Caco-2 (cell line): ENCODE measurements around the gene RHOU. TPM values are rescaled to one million over a fixed set of nuclear protein-coding genes. Genes with fewer than 3 reads are reported as not detected.
"Not testable (repeated sequence)": the region's sequence is repeated elsewhere in the genome, so short reads cannot be mapped to it uniquely, and the experiment has no call there.

ENCODE experiments used
- BruUV-seq: library from RNA; stranded (reverse); fragments of 400-500 nt; replicated peaks from 2 replicates; lab custom pipeline; 2021; lab: Mats Ljungman, UMichigan
- CTCF ChIA-PET: fragments of 300-600 bp; sonication (Branson Sonifier 250); formaldehyde crosslinking; loops from one replicate; lab custom pipeline; 2022; ENCODE audit warnings: antibody characterized with exemption; lab: Charles Lee
- POLR2A ChIA-PET: fragments of 300-600 bp; sonication (Branson Sonifier 250); formaldehyde crosslinking; loops from one replicate; lab custom pipeline; 2022; ENCODE audit warnings: antibody characterized with exemption; lab: Charles Lee
- DNase-seq, 2 experiments: peaks; one replicate each; pipeline versions ENCODE4 v3.0.0 to v3.0.0-alpha.2; 2020 to 2022
- H3K27me3 ChIP-seq: replicated peaks from 2 replicates; pipeline ENCODE4 v1.6.0; 2011; ENCODE audit warnings: low read length; ENCODE audit not compliant: control insufficient read depth, insufficient read depth
- H3K36me3 ChIP-seq: 2 replicates; pipeline ENCODE4 v1.5.1; 2011; ENCODE audit warnings: low read length; ENCODE audit not compliant: control insufficient read depth, insufficient read depth
- H3K4me1 ChIP-seq: fragments of 250-450 bp; sonication (Bioruptor Pico); 2 replicates; pipeline ENCODE4 v1.5.1; 2020; ENCODE audit warnings: mild to moderate bottlenecking
- H3K4me3 ChIP-seq: 2 replicates; pipeline ENCODE4 v1.5.1; 2011; ENCODE audit warnings: low read depth, mild to moderate bottlenecking, control low read depth, low read length
- H3K9me3 ChIP-seq: fragments of 250-450 bp; sonication (Bioruptor Pico); 2 replicates; pipeline ENCODE4 v1.5.1; 2020; ENCODE audit warnings: mild to moderate bottlenecking, moderate library complexity
- H3K27ac Mint-ChIP-seq: one replicate; pipeline ENCODE4 v1.8.0; 2022; ENCODE audit warnings: mixed read lengths; ENCODE audit not compliant: unreplicated experiment
- H3K27me3 Mint-ChIP-seq: one replicate; pipeline ENCODE4 v1.8.0; 2022; ENCODE audit warnings: mixed read lengths; ENCODE audit not compliant: insufficient read depth, unreplicated experiment
- H3K36me3 Mint-ChIP-seq: one replicate; pipeline ENCODE4 v1.8.0; 2022; ENCODE audit warnings: mild to moderate bottlenecking, mixed read lengths; ENCODE audit not compliant: insufficient read depth, unreplicated experiment
- H3K4me1 Mint-ChIP-seq: one replicate; pipeline ENCODE4 v1.8.0; 2022; ENCODE audit warnings: low read depth, mixed read lengths; ENCODE audit not compliant: unreplicated experiment
- H3K4me3 Mint-ChIP-seq: one replicate; pipeline ENCODE4 v1.8.0; 2022; ENCODE audit warnings: mild to moderate bottlenecking, moderate library complexity, mixed read lengths; ENCODE audit not compliant: unreplicated experiment
- H3K9me3 Mint-ChIP-seq: one replicate; pipeline ENCODE4 v1.8.0; 2022; ENCODE audit warnings: mixed read lengths; ENCODE audit not compliant: unreplicated experiment
- intact Hi-C: fragments of 100-400 bp; cut with micrococcal nuclease; formaldehyde crosslinking; loops from one replicate; pipeline ENCODE4 v1.10.0; 2022; ENCODE audit not compliant: unreplicated experiment
- total RNA-seq: library from RNA; stranded (reverse); gene quantifications from 2 replicates; pipeline ENCODE4 v1.2.3, GENCODE V29; 2022
- TF ChIP-seq, protein P1 (sequence below), 2 experiments: fragments of 200-600 bp in 1 of 2; IDR thresholded peaks; 1 replicate in 1 of 2; 2 replicates in 1 of 2; pipeline versions ENCODE4 v1.5.1 to v1.8.0; 2011 to 2022; ENCODE audit warnings: antibody characterized with exemption in 1 of 2, control low read depth in 1 of 2, inconsistent platforms in 1 of 2, low read depth in 1 of 2, low read length in 1 of 2, mild to moderate bottlenecking in 1 of 2, moderate library complexity in 1 of 2; ENCODE audit not compliant: insufficient read depth in 1 of 2, severe bottlenecking in 1 of 2, unreplicated experiment in 1 of 2

Gene RHOU
- total RNA-seq, 1 experiment from 2014 or later, result 17.4 TPM

- no TSS peak for BruUV-seq
- H3K9me3 Mint-ChIP-seq, result no peaks in the 10 kb centered on the region
- H3K4me1 Mint-ChIP-seq, result peaks cover 9% of the 10 kb centered on the region
- H3K27me3 Mint-ChIP-seq, result no peaks in the 10 kb centered on the region
- TF ChIP-seq, protein P1, sequence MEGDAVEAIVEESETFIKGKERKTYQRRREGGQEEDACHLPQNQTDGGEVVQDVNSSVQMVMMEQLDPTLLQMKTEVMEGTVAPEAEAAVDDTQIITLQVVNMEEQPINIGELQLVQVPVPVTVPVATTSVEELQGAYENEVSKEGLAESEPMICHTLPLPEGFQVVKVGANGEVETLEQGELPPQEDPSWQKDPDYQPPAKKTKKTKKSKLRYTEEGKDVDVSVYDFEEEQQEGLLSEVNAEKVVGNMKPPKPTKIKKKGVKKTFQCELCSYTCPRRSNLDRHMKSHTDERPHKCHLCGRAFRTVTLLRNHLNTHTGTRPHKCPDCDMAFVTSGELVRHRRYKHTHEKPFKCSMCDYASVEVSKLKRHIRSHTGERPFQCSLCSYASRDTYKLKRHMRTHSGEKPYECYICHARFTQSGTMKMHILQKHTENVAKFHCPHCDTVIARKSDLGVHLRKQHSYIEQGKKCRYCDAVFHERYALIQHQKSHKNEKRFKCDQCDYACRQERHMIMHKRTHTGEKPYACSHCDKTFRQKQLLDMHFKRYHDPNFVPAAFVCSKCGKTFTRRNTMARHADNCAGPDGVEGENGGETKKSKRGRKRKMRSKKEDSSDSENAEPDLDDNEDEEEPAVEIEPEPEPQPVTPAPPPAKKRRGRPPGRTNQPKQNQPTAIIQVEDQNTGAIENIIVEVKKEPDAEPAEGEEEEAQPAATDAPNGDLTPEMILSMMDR (IDR thresholded peaks at IDR 0.05; ENCODE audit: insufficient read depth in 1 of 2, low read depth in 1 of 2, low read length in 1 of 2, severe bottlenecking in 1 of 2, unreplicated experiment in 1 of 2), result no peak
- H3K4me3 Mint-ChIP-seq, result no peak overlapping the region
- H3K36me3 ChIP-seq, result no peaks in the 10 kb centered on the region
- no peaks in the 10 kb centered on the region for H3K27me3 ChIP-seq
- intact Hi-C loops, result no loop called here
- ChIA-PET CTCF (no interaction called here), POLR2A (no interaction called here)
- H3K36me3 Mint-ChIP-seq, result peaks cover 4% of the 10 kb centered on the region
- H3K4me1 ChIP-seq, result peaks cover 6% of the 10 kb centered on the region; the same call in 1 of the 2 replicates
- H3K4me3 ChIP-seq, result no peak overlapping the region
- DNase-seq, result no peak
- H3K9me3 ChIP-seq, result no peaks in the 10 kb centered on the region
- no peak overlapping the region for H3K27ac Mint-ChIP-seq
Observed at GRCh38 chr1:228768355-228769000, 33.2 kb downstream of the RHOU start.

- H3K4me3 Mint-ChIP-seq, result no peak overlapping the region
- BruUV-seq, result no TSS peak
- ChIA-PET CTCF (no interaction called here), POLR2A (no interaction called here)
- H3K27me3 Mint-ChIP-seq, result no peaks in the 10 kb centered on the region
- no peak for DNase-seq
- H3K4me1 Mint-ChIP-seq, result peaks cover 17% of the 10 kb centered on the region
- intact Hi-C loops, result no loop called here
- H3K9me3 Mint-ChIP-seq, result no peaks in the 10 kb centered on the region
- H3K4me3 ChIP-seq, result no peak overlapping the region
- H3K36me3 Mint-ChIP-seq, result peaks cover 4% of the 10 kb centered on the region
- no peak overlapping the region for H3K27ac Mint-ChIP-seq
- no peaks in the 10 kb centered on the region for H3K27me3 ChIP-seq
- H3K36me3 ChIP-seq, result no peaks in the 10 kb centered on the region
- H3K9me3 ChIP-seq, result no peaks in the 10 kb centered on the region
- TF ChIP-seq, protein P1 (IDR thresholded peaks at IDR 0.05; ENCODE audit: insufficient read depth in 1 of 2, low read depth in 1 of 2, low read length in 1 of 2, severe bottlenecking in 1 of 2, unreplicated experiment in 1 of 2), result no peak
- peaks cover 2% of the 10 kb centered on the region; the same call in 1 of the 2 replicates for H3K4me1 ChIP-seq
Observed at GRCh38 chr1:228770779-228771223, 35.5 kb downstream of the RHOU start.

GRCh38 chr1:228772516-228773212 is 37.4 kb downstream of the RHOU start:
- no TSS peak for BruUV-seq
- H3K36me3 Mint-ChIP-seq, result peaks cover 4% of the 10 kb centered on the region
- H3K27me3 ChIP-seq, result no peaks in the 10 kb centered on the region
- H3K4me1 ChIP-seq, result no peaks in the 10 kb centered on the region
- H3K27ac Mint-ChIP-seq, result no peak overlapping the region
- H3K36me3 ChIP-seq, result no peaks in the 10 kb centered on the region
- no peak overlapping the region for H3K4me3 ChIP-seq
- peaks cover 13% of the 10 kb centered on the region for H3K4me1 Mint-ChIP-seq
- no peak overlapping the region for H3K4me3 Mint-ChIP-seq
- ChIA-PET CTCF (no interaction called here), POLR2A (interaction anchor here (0.6 kb wide), 1 partner anchor 10 kb away, joined by 3 read pairs; no protein-coding TSS in a partner anchor)
- H3K27me3 Mint-ChIP-seq, result no peaks in the 10 kb centered on the region
- intact Hi-C loops, result no loop called here
- H3K9me3 Mint-ChIP-seq, result no peaks in the 10 kb centered on the region
- TF ChIP-seq, protein P1 (IDR thresholded peaks at IDR 0.05; ENCODE audit: insufficient read depth in 1 of 2, low read depth in 1 of 2, low read length in 1 of 2, severe bottlenecking in 1 of 2, unreplicated experiment in 1 of 2), result no peak
- DNase-seq, result no peak
- H3K9me3 ChIP-seq, result no peaks in the 10 kb centered on the region

DNA sequence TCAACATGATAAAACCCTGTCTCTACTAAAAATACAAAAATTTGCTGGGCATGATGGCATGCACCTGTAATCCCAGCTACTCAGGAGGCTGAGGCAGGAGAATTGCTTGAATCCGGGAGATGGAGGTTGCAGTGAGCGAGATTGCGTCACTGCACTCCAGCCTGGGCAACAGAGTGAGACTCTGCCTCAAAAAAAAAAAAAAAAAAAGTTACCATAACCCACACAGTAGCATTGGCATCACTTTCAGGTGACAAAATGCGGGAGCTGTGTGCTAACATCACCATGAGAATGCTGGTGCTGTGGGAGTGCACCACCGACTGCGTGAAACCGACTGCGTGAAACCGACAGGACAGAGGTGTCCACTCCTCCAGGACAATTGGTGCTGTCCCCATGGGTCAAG is 40.7 kb downstream of the RHOU start:
- BruUV-seq, H3K36me3 Mint-ChIP-seq, H3K9me3 ChIP-seq, H3K4me1 ChIP-seq, intact Hi-C loops, H3K9me3 Mint-ChIP-seq, H3K4me1 Mint-ChIP-seq, DNase-seq, POLR2A ChIA-PET, H3K27me3 Mint-ChIP-seq, CTCF ChIA-PET, H3K4me3 Mint-ChIP-seq, H3K27me3 ChIP-seq, H3K27ac Mint-ChIP-seq, H3K4me3 ChIP-seq, H3K36me3 ChIP-seq: not testable (repeated sequence)
